ENCODE results near the gene RFX8.
A peak's percentile ranks its signal among the peaks of the same experiment; 100 is the strongest.
"Not testable (repeated sequence)": the region's sequence is repeated elsewhere in the genome, so short reads cannot be mapped to it uniquely, and the experiment has no call there.

RFX8 gene

DNA sequence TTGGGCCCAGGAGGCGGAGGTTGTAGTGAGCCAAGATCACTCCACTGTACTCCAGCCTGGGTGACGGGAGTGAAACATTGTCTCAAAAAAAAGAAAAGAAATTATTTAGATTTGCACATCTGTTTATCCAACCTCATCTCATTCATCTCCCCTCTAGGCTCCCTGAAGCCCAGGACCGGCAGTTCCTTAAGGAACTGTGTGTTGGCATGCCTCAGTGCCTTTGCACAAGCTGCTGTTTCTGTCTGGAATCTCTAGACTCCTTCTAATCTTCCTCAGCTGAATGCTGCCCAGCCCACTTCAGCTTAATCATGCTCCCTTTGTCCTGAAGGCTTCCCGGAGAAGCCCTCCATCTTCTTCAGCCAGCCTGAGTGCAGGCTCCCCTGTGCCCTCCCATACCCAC lies 10.9 kb upstream of the RFX8 start:
- DNase-seq = no peak

- DNase-seq = no peak
Measured at GRCh38 chr2:101480764-101481163, 5.9 kb upstream of the RFX8 start.

GRCh38 chr2:101479810-101480209 lies 4.9 kb upstream of the RFX8 start:
- DNase-seq = no peak

GRCh38 chr2:101479328-101479727 lies 4.4 kb upstream of the RFX8 start:
- DNase-seq = no peak

- no peak for DNase-seq
Measured at GRCh38 chr2:101478181-101479001, 3.5 kb upstream of the RFX8 start.

GRCh38 chr2:101477556-101477955 lies 2.6 kb upstream of the RFX8 start:
- DNase-seq = no peak

- no peak for DNase-seq
Measured at GRCh38 chr2:101476605-101477208, 1.8 kb upstream of the RFX8 start.

DNA sequence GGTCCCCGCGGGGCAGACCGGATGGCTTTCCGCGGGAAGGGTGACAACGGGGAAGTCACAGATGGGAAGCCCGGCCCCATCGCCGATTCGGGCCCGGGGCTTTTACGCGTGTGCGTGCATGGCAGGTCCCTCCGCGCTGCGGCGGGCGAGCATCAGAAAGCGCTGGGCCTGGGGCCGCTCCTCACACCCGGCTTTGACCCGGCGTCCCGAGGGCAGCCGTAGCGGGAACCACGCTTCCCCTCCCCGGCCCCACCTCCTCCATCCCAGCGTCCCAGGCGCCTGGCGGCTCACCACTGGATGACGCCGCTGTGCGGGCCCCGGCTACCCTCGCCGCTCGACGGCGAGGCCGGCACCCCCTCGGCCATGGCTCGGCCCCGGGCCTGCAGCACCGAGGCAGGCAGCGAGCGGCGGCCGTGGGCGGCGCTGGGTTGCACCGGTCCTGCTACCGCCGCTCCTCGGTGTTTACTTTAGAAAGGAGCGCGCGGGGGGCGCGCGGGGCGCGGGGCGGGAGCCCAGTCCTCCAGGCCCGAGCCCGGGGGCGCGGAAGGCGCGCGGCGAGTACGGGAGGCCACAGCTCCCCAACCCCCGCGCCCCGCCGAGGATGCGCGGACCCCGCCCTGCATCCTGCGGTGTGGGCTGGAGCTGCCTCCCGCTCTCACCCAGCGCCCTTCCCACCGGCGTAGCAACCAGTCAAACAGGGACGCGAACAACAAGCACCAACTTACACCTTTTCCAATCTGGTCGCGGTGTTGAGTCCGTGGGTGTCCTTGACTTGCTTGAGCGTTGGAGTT lies 806 bp downstream of the RFX8 start:
- peak; percentile 58 to 68 for DNase-seq

DNA sequence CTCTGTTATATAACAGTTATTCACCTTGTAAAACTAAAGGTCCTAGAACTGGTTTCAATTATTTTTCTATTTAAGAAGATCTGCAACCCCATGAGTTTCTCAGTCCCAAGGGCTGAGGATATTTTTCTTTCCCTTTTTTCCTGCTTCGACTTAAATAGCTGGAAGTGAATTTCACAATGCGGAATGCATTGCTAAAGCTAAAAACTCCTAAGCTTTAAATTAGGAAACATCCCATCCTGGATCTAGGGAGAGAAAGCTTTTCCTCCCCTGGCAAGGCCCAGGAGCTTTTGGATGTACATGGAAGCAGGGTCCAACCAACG lies 1.4 kb downstream of the RFX8 start:
- DNase-seq = no peak

DNA sequence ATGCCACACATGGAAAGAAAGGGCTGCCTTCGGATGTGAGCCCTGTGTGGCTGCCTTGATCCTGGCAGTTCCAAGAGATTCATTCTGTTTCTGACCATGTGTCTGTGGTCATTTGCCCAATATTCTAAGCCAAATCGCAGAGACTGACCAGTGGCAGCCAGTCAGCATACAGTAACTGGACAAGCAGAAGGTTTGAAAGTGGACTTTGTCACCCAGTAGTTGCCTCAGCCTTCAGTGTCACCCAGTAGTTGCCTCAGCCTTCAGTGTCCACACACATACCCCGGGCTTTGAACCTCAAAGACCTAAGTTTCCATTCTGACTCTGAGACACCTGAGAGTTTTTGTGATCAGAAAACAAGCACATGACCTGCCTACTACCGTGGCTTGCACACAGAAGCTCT lies 5.0 kb downstream of the RFX8 start:
- DNase-seq = no peak

GRCh38 chr2:101467306-101467705 lies 7.6 kb downstream of the RFX8 start:
- DNase-seq = no peak

GRCh38 chr2:101466426-101466825 lies 8.5 kb downstream of the RFX8 start:
- DNase-seq = no peak

DNA sequence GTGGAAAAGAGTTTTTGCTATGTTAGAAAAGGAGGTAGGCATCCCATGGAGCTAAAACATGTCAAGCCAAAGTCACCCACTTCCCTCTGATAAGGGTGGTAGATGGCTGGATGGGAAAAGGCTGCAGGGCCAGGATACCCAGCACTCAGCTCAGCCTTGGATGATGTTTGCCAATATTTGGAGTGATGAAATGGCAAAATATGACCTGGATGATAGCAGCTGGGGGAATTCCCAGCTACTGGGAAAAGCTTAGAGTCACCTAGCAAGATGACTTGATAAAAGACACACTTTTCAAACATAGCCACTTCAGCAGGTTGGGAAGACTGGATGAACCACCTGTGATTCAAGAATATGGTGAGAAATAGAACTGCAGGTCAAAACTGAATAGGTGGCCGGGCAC lies 10.1 kb downstream of the RFX8 start:
- DNase-seq = no peak

DNA sequence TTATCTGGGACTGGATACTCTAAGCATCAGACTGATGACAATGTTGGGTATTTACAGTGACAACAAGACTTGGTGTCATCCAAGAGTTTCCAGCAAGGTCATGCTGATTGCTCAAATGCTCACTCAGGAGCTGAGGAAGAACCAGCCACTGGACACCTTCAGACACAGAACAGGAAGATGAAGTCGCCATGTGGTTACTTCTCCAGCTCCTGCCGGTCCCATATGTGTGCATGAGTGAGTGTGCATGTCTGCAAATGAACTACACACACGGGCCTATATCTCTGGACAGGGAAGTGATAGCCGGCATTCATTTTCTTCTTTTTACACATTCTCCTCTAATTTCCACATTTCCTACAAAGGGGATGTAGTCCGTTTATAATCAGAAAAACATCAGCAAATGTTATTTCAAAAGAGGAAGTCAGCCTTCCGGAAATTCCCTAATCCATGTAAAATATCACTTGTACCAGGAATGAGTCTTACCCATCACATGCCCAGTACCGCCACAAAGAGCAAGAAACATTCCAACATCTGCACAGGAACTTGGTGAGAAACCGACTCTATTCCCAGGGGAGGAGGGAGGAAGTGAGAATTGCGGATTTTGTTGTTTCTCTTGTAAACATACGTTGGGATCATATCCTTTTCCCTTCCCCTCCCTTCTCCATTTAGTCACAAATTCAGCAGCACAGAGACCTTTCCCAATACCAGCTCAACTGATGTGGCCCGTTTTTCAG lies 10.8 kb downstream of the RFX8 start:
- no peak for DNase-seq

GRCh38 chr2:101463421-101463820 lies 11.5 kb downstream of the RFX8 start:
- DNase-seq = no peak

DNA sequence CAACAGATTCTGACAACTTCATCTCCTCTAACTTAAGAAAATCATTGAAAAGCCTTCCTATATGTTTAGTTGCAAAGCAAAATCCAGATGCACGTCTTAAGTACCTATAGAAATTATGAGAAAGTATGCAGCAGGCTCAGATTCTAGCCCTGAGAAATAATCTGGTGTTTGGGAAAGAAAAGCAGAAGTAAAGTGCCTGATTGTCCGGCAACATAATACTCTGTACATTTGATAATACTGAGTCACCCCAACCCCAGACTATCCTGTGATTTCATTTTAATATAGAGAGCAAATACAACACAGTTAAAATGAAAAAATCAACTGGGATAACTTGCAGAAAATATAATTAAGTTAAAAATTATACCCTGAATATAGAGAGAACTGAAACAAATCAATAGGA lies 13.5 kb downstream of the RFX8 start:
- no peak for DNase-seq

DNA sequence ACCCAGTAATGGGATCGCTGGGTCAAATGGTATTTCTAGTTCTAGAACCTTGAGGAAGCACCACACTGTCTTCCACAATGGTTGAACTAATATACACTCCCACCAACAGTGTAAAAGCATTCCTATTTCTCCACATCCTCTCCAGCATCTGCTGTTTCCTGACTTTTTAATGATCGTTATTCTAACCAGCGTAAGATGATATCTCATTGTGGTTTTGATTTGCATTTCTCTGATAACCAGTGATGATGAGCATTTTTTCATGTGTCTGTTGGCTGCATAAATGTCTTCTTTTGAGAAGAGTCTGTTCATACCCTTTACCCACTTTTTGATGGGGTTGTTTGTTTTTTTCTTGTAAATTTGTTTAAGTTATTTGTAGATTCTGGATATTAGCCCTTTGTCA lies 20.5 kb downstream of the RFX8 start:
- not testable (repeated sequence) for DNase-seq

- DNase-seq = no peak
Measured at GRCh38 chr2:101450965-101451364, 23.9 kb downstream of the RFX8 start.

- peak in 1 of 2 experiments; percentile 26 for DNase-seq
Measured at GRCh38 chr2:101446869-101447268, 28.0 kb downstream of the RFX8 start.

DNA sequence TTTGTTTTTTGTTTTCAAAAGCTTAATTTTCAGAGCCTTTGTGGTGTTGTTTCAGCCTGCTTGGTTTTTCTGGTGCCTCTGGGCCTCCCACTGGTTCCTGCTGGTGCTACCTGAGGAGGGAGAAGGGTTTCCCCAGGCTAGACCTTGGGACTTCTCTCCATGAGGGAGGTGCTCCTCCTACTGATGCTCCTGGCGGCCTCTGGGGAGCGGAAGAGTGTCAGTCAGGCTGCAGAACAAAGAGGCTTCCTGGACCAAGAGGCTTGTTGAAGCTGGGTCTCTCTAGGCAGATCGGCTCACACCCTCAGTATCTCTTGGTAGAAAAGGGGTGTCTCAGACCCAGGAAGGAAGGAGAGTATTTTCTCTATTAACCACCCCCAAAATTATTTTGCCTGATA lies 32.2 kb downstream of the RFX8 start:
- DNase-seq = no peak

GRCh38 chr2:101442042-101442666 lies 32.8 kb downstream of the RFX8 start:
- DNase-seq = no peak

GRCh38 chr2:101440127-101440738 lies 34.7 kb downstream of the RFX8 start:
- no peak for DNase-seq

Data from activated T-cell treated with anti-CD3 and anti-CD28 coated beads, Interleukin-2, amount 50 U/mL, for 48 hours (primary cell).